ENCODE data around the gene TENM4. TPM values are rescaled to one million over a fixed set of nuclear protein-coding genes. Genes with fewer than 3 reads are reported as not detected.

Gene TENM4
- total RNA-seq, 1 experiment from 2014 or later, result 25.0 TPM

- TF ChIP-seq ATF6 (CRISPR knock-in tag; IDR thresholded peaks at IDR 0.05) (no peak), MYBL2 (CRISPR knock-in tag; IDR thresholded peaks at IDR 0.05) (no peak)
Measured at GRCh38 chr11:78737891-78738290, 702.9 kb downstream of the TENM4 start (continued).

DNA sequence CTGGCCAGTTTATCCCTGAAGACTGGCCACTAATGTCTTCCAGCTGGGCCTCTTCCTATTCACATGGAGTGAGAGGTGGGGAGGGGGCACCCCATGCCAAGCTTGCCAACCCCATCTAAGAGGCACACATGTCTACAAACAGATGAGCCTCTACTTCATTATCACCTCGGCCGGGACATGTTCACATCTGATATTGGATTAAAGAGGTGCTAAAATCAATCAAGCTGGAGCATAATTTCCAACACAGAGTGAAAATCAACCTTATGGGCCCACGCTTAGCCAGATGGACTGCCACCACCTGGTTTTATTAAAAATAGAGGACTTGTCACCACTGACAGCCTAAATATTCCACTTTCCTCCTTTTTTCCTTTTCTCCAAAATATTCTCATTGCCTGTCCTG, 703.5 kb downstream of the TENM4 start:
- H3K36me3 Mint-ChIP-seq, result no peaks in the 10 kb centered on the region
- H3K4me1 Mint-ChIP-seq, result peaks cover 11% of the 10 kb centered on the region; the same call in 1 of the 2 replicates
- POLR2A ChIA-PET, result no interaction called here
- H3K27me3 Mint-ChIP-seq (ENCODE audit: low read depth), result no peaks in the 10 kb centered on the region
- ATAC-seq (no peak), DNase-seq (ENCODE audit: low spot score) (no peak)
- CTCF ChIA-PET, result interaction anchor here (1.5 kb wide), 1 partner anchor 22 kb away, joined by 7 read pairs; no protein-coding TSS in a partner anchor
- no peak overlapping the region for H3K27ac Mint-ChIP-seq
- H3K9me3 Mint-ChIP-seq, result peaks cover 5% of the 10 kb centered on the region; the same call in 1 of the 2 replicates
- no peak overlapping the region for H3K4me3 Mint-ChIP-seq
- TF ChIP-seq TCF7 (CRISPR knock-in tag; IDR thresholded peaks at IDR 0.05; ENCODE audit: low read depth) (no peak), ATF1 (CRISPR knock-in tag; IDR thresholded peaks at IDR 0.05) (no peak), HMGXB4 (CRISPR knock-in tag; IDR thresholded peaks at IDR 0.05) (no peak)
- TF ChIP-seq, protein P1, sequence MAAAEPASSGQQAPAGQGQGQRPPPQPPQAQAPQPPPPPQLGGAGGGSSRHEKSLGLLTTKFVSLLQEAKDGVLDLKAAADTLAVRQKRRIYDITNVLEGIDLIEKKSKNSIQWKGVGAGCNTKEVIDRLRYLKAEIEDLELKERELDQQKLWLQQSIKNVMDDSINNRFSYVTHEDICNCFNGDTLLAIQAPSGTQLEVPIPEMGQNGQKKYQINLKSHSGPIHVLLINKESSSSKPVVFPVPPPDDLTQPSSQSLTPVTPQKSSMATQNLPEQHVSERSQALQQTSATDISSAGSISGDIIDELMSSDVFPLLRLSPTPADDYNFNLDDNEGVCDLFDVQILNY (CRISPR knock-in tag; IDR thresholded peaks at IDR 0.05), result no peak

GRCh38 chr11:78735711-78736110, 705.1 kb downstream of the TENM4 start:
- no peak for ATAC-seq
- no peak for DNase-seq (ENCODE audit: low spot score)
- ChIA-PET CTCF (interaction anchor here (1.5 kb wide), 1 partner anchor 20 kb away, joined by 7 read pairs; no protein-coding TSS in a partner anchor), POLR2A (no interaction called here)
- peaks cover 5% of the 10 kb centered on the region; the same call in 1 of the 2 replicates for H3K9me3 Mint-ChIP-seq
- H3K36me3 Mint-ChIP-seq, result no peaks in the 10 kb centered on the region
- H3K27me3 Mint-ChIP-seq (ENCODE audit: low read depth), result no peaks in the 10 kb centered on the region
- H3K4me1 Mint-ChIP-seq, result peaks cover 7% of the 10 kb centered on the region; the same call in 1 of the 2 replicates
- no peak overlapping the region for H3K4me3 Mint-ChIP-seq
- TF ChIP-seq KAT7 (CRISPR knock-in tag; IDR thresholded peaks at IDR 0.05; ENCODE audit: borderline replicate concordance) (no peak), SP1 (CRISPR knock-in tag; conservative IDR thresholded peaks at IDR 0.05) (no peak), ZNF416 (CRISPR knock-in tag; IDR thresholded peaks at IDR 0.05) (no peak)
- no peak overlapping the region for H3K27ac Mint-ChIP-seq

GRCh38 chr11:78733031-78733430, 707.8 kb downstream of the TENM4 start:
- peaks cover 3% of the 10 kb centered on the region; the same call in 1 of the 2 replicates for H3K4me1 Mint-ChIP-seq
- DNase-seq (ENCODE audit: low spot score) (no peak), ATAC-seq (no peak)
- no peaks in the 10 kb centered on the region for H3K9me3 Mint-ChIP-seq
- ChIA-PET CTCF (interaction anchor here (4.1 kb wide), 1 partner anchor 18 kb away, joined by 23 read pairs; no protein-coding TSS in a partner anchor), POLR2A (no interaction called here)
- H3K27ac Mint-ChIP-seq, result no peak overlapping the region
- no peak overlapping the region for H3K4me3 Mint-ChIP-seq
- no peaks in the 10 kb centered on the region for H3K27me3 Mint-ChIP-seq (ENCODE audit: low read depth)
- no peak for TF ChIP-seq IRF1 (CRISPR knock-in tag; IDR thresholded peaks at IDR 0.05)
- no peak for TF ChIP-seq ZNF121 (CRISPR knock-in tag; IDR thresholded peaks at IDR 0.05)
- TF ChIP-seq NR3C1 (CRISPR knock-in tag; conservative IDR thresholded peaks at IDR 0.05; ENCODE audit: low read depth), result no peak
- no peak for TF ChIP-seq TP53 (CRISPR knock-in tag; IDR thresholded peaks at IDR 0.05)
- no peak for TF ChIP-seq MXD4 (CRISPR knock-in tag; IDR thresholded peaks at IDR 0.05; ENCODE audit: borderline replicate concordance)
- TF ChIP-seq ESRRA (CRISPR knock-in tag; IDR thresholded peaks at IDR 0.05; ENCODE audit: borderline replicate concordance), result no peak
- TF ChIP-seq MAX (CRISPR knock-in tag; IDR thresholded peaks at IDR 0.05), result no peak
- TF ChIP-seq SMAD4 (CRISPR knock-in tag; IDR thresholded peaks at IDR 0.05), result no peak
- H3K36me3 Mint-ChIP-seq, result no peaks in the 10 kb centered on the region

Data from WTC11 (cell line).